Mucosa of descending colon (tissue), 3 donors: ENCODE results near the gene ZSCAN5C. TPM values are rescaled to one million over a fixed set of nuclear protein-coding genes. Genes with fewer than 3 reads are reported as not detected.
"Not testable (repeated sequence)": the region's sequence is repeated elsewhere in the genome, so short reads cannot be mapped to it uniquely, and the experiment has no call there.

Source experiments
- ATAC-seq: fragments of 200-7000 bp; cut with Tn5 transposase; one replicate; pipeline ENCODE4 v1.9.1; 2020; ENCODE audit warnings: mild to moderate bottlenecking, moderate library complexity
- DNase-seq, 3 donors: peaks; one replicate each; pipeline ENCODE4 v3.0.0-alpha.2; 2020
- H3K36me3 ChIP-seq: fragments of 200-600 bp; one replicate; pipeline ENCODE4 v1.8.0; 2021; ENCODE audit warnings: low read depth, mild to moderate bottlenecking
- H3K4me1 ChIP-seq: fragments of 200-600 bp; one replicate; pipeline ENCODE4 v1.8.0; 2021; ENCODE audit warnings: low read depth, mild to moderate bottlenecking
- H3K4me3 ChIP-seq: fragments of 200-600 bp; one replicate; pipeline ENCODE4 v1.8.0; 2021; ENCODE audit warnings: mild to moderate bottlenecking
- H3K9me3 ChIP-seq: fragments of 200-600 bp; one replicate; pipeline ENCODE4 v1.8.0; 2021; ENCODE audit warnings: mild to moderate bottlenecking
- intact Hi-C, 2 donors: fragments of 100-400 bp; cut with DNase I in 1 of 2; cut with micrococcal nuclease in 1 of 2; formaldehyde crosslinking; loops; one replicate each; pipeline versions ENCODE4 v1.11.0 to v1.11.1; 2022; cut with DNase I, micrococcal nuclease
- total RNA-seq, 3 donors: library from RNA; stranded (reverse); fragmentation: NEBNext Ultra II Directional in 2 of 3; extraction: Animal tissue kit (Norgen Biotek cat#: 25700) in 2 of 3; gene quantifications; one replicate each; pipeline versions ENCODE4 v1.2.1 to v1.2.4, GENCODE V29; 2021 to 2023
- TF ChIP-seq, protein P1 (sequence below): fragments of 200-600 bp; IDR thresholded peaks from one replicate; pipeline ENCODE4 v1.8.0; 2022; ENCODE audit warnings: antibody characterized with exemption, mild to moderate bottlenecking
- donor health status: DM: no; HTN: no; CAD: no; lungs with moderate emphysema.
- donor health status: DM: no; HTN: no; CAD: no.
- donor health status: DM: no; HTN: yes; CAD: no.

The ZSCAN5C gene
- total RNA-seq, 3 donors from 2014 or later = not detected

- no peak overlapping the region for H3K4me3 ChIP-seq
- intact Hi-C loops = no loop called here
- no peaks in the 10 kb centered on the region for H3K36me3 ChIP-seq
- no peak for ATAC-seq
- H3K9me3 ChIP-seq = no peaks in the 10 kb centered on the region
- DNase-seq = peak in 1 of 3 donors; percentile 19
- TF ChIP-seq, protein P1, sequence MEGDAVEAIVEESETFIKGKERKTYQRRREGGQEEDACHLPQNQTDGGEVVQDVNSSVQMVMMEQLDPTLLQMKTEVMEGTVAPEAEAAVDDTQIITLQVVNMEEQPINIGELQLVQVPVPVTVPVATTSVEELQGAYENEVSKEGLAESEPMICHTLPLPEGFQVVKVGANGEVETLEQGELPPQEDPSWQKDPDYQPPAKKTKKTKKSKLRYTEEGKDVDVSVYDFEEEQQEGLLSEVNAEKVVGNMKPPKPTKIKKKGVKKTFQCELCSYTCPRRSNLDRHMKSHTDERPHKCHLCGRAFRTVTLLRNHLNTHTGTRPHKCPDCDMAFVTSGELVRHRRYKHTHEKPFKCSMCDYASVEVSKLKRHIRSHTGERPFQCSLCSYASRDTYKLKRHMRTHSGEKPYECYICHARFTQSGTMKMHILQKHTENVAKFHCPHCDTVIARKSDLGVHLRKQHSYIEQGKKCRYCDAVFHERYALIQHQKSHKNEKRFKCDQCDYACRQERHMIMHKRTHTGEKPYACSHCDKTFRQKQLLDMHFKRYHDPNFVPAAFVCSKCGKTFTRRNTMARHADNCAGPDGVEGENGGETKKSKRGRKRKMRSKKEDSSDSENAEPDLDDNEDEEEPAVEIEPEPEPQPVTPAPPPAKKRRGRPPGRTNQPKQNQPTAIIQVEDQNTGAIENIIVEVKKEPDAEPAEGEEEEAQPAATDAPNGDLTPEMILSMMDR = no peak
- H3K4me1 ChIP-seq = peaks cover 4% of the 10 kb centered on the region
Measured at GRCh38 chr19:56217039-56217949, 15.2 kb downstream of the ZSCAN5C start.

DNA sequence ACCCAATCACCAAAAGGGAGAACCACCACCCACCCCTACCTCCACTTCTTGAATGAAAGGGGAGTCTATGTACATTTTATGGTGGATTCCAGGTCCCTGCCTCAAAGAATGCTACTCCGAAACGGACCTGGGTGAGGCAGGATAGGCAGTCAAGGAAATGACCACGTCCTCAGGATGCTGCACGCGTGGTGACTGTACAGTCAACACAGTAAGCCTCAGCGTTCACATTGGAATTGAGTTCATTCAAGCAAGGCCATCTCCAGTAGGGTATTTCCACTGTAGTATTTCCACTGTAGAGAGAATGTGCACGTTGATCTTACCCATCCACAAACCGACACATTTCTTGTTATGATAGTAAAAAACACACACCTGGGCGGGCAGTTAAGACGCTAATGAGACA is 16.9 kb downstream of the ZSCAN5C start:
- peaks cover 4% of the 10 kb centered on the region for H3K4me1 ChIP-seq
- no peaks in the 10 kb centered on the region for H3K9me3 ChIP-seq
- ATAC-seq (no peak), DNase-seq (no peak)
- no peaks in the 10 kb centered on the region for H3K36me3 ChIP-seq
- TF ChIP-seq, protein P1 = no peak
- no peak overlapping the region for H3K4me3 ChIP-seq
- intact Hi-C loops = no loop called here

DNA sequence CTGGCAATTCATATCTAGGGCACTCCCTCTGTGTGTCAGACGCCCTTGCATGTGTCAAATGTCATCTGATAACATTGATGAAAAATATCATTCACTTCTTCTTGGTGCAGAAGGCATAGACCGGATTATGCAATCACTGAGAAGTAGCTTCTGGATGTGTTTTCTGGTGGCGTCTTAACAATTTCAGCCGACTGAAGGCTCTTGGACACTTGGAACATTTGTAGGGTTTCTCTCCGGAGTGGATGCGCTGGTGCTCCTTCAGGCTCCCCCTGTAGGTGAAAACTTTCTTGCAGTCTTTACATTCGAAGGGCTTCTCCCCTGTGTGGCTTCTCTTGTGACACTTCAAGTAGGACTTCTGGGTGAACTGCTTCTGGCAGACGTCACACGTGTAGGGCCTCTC is 19.4 kb downstream of the ZSCAN5C start:
- H3K4me1 ChIP-seq, H3K9me3 ChIP-seq, H3K36me3 ChIP-seq, H3K4me3 ChIP-seq, intact Hi-C loops: not testable (repeated sequence)
- ATAC-seq (peak; percentile 24), DNase-seq (peak in 1 of 3 donors; percentile 16)

GRCh38 chr19:56221851-56222250 is 19.8 kb downstream of the ZSCAN5C start:
- no peak for DNase-seq
- H3K9me3 ChIP-seq = no peaks in the 10 kb centered on the region
- TF ChIP-seq, protein P1 = no peak
- H3K4me3 ChIP-seq = no peak overlapping the region
- peaks cover 4% of the 10 kb centered on the region for H3K4me1 ChIP-seq
- no peaks in the 10 kb centered on the region for H3K36me3 ChIP-seq
- intact Hi-C loops = no loop called here
- no peak for ATAC-seq

GRCh38 chr19:56222901-56223300 is 20.8 kb downstream of the ZSCAN5C start:
- intact Hi-C loops = no loop called here
- H3K9me3 ChIP-seq = no peaks in the 10 kb centered on the region
- H3K4me3 ChIP-seq = no peak overlapping the region
- no peaks in the 10 kb centered on the region for H3K36me3 ChIP-seq
- TF ChIP-seq, protein P1 = no peak
- H3K4me1 ChIP-seq = no peaks in the 10 kb centered on the region
- ATAC-seq (no peak), DNase-seq (no peak)

GRCh38 chr19:56223481-56223880 is 21.4 kb downstream of the ZSCAN5C start:
- DNase-seq = no peak
- Histone ChIP-seq H3K4me3 (no peak overlapping the region), H3K36me3 (no peaks in the 10 kb centered on the region), H3K4me1 (no peaks in the 10 kb centered on the region), H3K9me3 (no peaks in the 10 kb centered on the region)
- TF ChIP-seq, protein P1 = no peak
- intact Hi-C loops = no loop called here
- ATAC-seq = no peak
